Neural progenitor cell (in vitro differentiated cells): Measurements from ENCODE around the gene STXBP5. TPM values are rescaled to one million over a fixed set of nuclear protein-coding genes. Genes with fewer than 3 reads are reported as not detected.

Experiments
- DNase-seq: peaks from one replicate; pipeline ENCODE4 v3.0.0-alpha.2; 2016; ENCODE audit warnings: low spot score
- H2AFZ ChIP-seq: fragments of 200-600 bp; sonication (generic); replicated peaks from 2 replicates; pipeline ENCODE4 v1.6.1; 2016; ENCODE audit warnings: antibody characterized with exemption
- H3F3A ChIP-seq: fragments of 200-600 bp; sonication (generic); 2 replicates; pipeline ENCODE4 v1.6.1; 2016; ENCODE audit warnings: antibody characterized with exemption, low read depth
- H3K27ac ChIP-seq: fragments of 200-600 bp; sonication (generic); 2 replicates; pipeline ENCODE4 v1.5.1; 2016; ENCODE audit warnings: mild to moderate bottlenecking
- H3K27me3 ChIP-seq: fragments of 200-600 bp; sonication (generic); 2 replicates; pipeline ENCODE4 v1.6.1; 2016; ENCODE audit warnings: mild to moderate bottlenecking, moderate library complexity
- H3K36me3 ChIP-seq: fragments of 200-600 bp; sonication (generic); 2 replicates; pipeline ENCODE4 v1.5.1; 2016
- H3K4me1 ChIP-seq: fragments of 200-600 bp; sonication (generic); 2 replicates; pipeline ENCODE4 v1.6.1; 2016; ENCODE audit warnings: mixed run types
- H3K4me2 ChIP-seq: fragments of 200-600 bp; sonication (generic); 2 replicates; pipeline ENCODE4 v1.6.1; 2016
- H3K4me3 ChIP-seq: fragments of 200-600 bp; sonication (generic); 2 replicates; pipeline ENCODE4 v1.5.1; 2016
- H3K79me2 ChIP-seq: fragments of 200-600 bp; sonication (generic); 2 replicates; pipeline ENCODE4 v1.6.1; 2016; ENCODE audit warnings: low read depth
- H3K9ac ChIP-seq: fragments of 200-600 bp; sonication (generic); 2 replicates; pipeline ENCODE4 v1.6.1; 2016
- H3K9me3 ChIP-seq: fragments of 200-600 bp; sonication (generic); 2 replicates; pipeline ENCODE4 v1.5.1; 2016; ENCODE audit warnings: low read depth
- H4K20me1 ChIP-seq: fragments of 200-600 bp; sonication (generic); 2 replicates; pipeline ENCODE4 v1.6.1; 2016; ENCODE audit warnings: low read depth
- H3K27ac Mint-ChIP-seq: 3 replicates; pipeline ENCODE4 v1.8.0; 2021; ENCODE audit warnings: mixed read lengths
- H3K27me3 Mint-ChIP-seq: 2 replicates; pipeline ENCODE4 v1.8.0; 2022; ENCODE audit warnings: low read depth, mild to moderate bottlenecking, inconsistent platforms, moderate library complexity, mixed read lengths; ENCODE audit not compliant: insufficient read depth
- H3K36me3 Mint-ChIP-seq: 3 replicates; pipeline ENCODE4 v1.8.0; 2021; ENCODE audit warnings: mixed read lengths
- H3K4me1 Mint-ChIP-seq: 3 replicates; pipeline ENCODE4 v1.8.0; 2021; ENCODE audit warnings: mixed read lengths
- H3K4me3 Mint-ChIP-seq: 3 replicates; pipeline ENCODE4 v1.8.0; 2021; ENCODE audit warnings: mild to moderate bottlenecking, moderate library complexity, mixed read lengths
- H3K9me3 Mint-ChIP-seq: 3 replicates; pipeline ENCODE4 v1.8.0; 2020; ENCODE audit warnings: mixed read lengths
- EZH2 ChIP-seq: fragments of 200-600 bp; sonication (generic); IDR thresholded peaks from 2 replicates; pipeline ENCODE4 v1.6.1; 2017; ENCODE audit warnings: antibody characterized with exemption, mild to moderate bottlenecking, moderate library complexity
- EZH2phosphoT487 ChIP-seq: fragments of 200-600 bp; sonication (generic); IDR thresholded peaks from 2 replicates; pipeline ENCODE4 v1.6.1; 2017; ENCODE audit warnings: antibody characterized with exemption
- total RNA-seq: library from RNA; depleted of rRNA; stranded (reverse); fragments of >200 nt; gene quantifications from 2 replicates; pipeline ENCODE4 v1.2.3, GENCODE V29; 2015; ENCODE audit warnings: low replicate concordance
- TF ChIP-seq, protein P1 (sequence below): fragments of 200-600 bp; sonication (generic); IDR thresholded peaks from 2 replicates; pipeline ENCODE4 v1.5.1; 2017; ENCODE audit warnings: antibody characterized with exemption, mild to moderate bottlenecking

Gene STXBP5
- total RNA-seq, 1 donor from 2014 or later = 12.0 TPM

DNA sequence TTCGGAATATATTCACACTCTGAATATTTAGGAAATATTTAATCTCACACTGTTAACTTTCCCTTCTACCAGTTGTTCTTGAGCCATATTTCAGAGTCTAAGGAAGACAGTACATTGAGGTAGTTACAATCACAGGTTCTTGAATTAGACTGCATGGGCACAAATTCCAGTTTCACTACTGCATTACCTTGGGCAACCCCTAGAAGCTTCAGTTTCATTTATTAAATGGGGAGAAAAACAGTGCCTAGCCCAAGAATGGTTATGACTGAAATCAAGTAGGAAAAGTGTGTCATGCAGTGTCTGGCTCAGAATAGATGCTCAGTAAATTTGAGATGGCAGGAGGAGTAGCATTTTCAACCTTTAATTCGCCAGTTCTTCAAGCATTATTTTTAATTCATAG lies 179.8 kb downstream of the STXBP5 start:
- no peak overlapping the region for H3K4me2 ChIP-seq
- H3K4me3 ChIP-seq = no peak overlapping the region
- no peaks in the 10 kb centered on the region for H3K27me3 ChIP-seq
- H3F3A ChIP-seq = no peaks in the 10 kb centered on the region
- H4K20me1 ChIP-seq = no peaks in the 10 kb centered on the region
- TF ChIP-seq EZH2 = no peak
- TF ChIP-seq, protein P1, sequence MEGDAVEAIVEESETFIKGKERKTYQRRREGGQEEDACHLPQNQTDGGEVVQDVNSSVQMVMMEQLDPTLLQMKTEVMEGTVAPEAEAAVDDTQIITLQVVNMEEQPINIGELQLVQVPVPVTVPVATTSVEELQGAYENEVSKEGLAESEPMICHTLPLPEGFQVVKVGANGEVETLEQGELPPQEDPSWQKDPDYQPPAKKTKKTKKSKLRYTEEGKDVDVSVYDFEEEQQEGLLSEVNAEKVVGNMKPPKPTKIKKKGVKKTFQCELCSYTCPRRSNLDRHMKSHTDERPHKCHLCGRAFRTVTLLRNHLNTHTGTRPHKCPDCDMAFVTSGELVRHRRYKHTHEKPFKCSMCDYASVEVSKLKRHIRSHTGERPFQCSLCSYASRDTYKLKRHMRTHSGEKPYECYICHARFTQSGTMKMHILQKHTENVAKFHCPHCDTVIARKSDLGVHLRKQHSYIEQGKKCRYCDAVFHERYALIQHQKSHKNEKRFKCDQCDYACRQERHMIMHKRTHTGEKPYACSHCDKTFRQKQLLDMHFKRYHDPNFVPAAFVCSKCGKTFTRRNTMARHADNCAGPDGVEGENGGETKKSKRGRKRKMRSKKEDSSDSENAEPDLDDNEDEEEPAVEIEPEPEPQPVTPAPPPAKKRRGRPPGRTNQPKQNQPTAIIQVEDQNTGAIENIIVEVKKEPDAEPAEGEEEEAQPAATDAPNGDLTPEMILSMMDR = no peak
- TF ChIP-seq EZH2phosphoT487 = no peak
- no peak for DNase-seq
- Mint-ChIP-seq H3K4me1 (no peaks in the 10 kb centered on the region), H3K27ac (no peak overlapping the region), H3K36me3 (peaks cover 28% of the 10 kb centered on the region), H3K27me3 (no peaks in the 10 kb centered on the region), H3K9me3 (peaks cover 8% of the 10 kb centered on the region), H3K4me3 (no peak overlapping the region)
- H3K27ac ChIP-seq = no peak overlapping the region
- H3K9ac ChIP-seq = no peak overlapping the region
- H3K36me3 ChIP-seq = peaks cover 2% of the 10 kb centered on the region
- no peaks in the 10 kb centered on the region for H3K79me2 ChIP-seq
- H3K9me3 ChIP-seq = no peaks in the 10 kb centered on the region
- no peaks in the 10 kb centered on the region for H3K4me1 ChIP-seq
- no peak overlapping the region for H2AFZ ChIP-seq

DNA sequence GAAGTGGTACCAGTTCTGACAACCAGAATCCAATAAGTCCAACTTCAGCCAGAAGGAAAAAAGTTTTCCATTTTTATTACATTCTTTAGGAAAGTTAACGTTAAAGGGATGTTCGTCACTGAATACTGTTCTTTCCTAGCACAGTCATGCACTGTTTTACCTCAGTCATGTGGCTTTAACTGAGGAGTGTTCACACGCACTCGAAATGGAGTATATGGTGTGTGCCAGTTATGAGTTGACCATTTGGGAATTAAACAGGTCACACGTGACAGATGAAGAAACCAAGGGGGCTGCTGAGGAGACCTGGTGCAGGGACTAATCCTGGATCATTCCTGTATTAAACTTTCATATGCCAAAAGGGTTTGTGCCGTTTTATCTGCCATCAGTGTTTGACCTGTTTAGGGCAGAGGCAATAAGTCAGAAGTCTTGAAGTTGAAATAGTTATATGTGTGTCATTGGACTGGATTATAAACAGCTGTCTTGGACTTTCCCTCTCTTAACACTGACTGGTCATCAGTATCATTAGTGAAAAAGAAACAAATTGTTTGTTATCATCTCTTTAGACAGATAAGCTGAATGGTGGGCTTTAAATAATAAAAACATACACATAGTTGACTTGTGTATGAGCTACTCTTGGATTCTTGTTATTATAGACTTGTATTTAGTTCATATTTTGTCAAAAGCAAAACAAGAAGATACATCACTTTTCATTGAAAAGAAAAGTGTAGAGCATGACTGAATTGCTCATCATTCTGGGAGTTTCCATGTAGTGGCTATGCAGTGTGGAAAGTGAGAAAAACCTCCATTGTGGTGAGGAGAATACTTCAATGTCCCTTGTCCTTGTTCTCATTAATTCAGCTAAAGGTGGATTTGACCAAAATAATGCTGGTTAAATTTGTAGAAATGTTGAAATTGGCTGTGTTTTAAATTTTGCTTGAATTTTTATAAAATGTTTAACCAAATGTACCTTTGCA lies 180.8 kb downstream of the STXBP5 start:
- Histone ChIP-seq H3K4me1 (no peaks in the 10 kb centered on the region), H3K79me2 (no peaks in the 10 kb centered on the region), H3F3A (no peaks in the 10 kb centered on the region), H4K20me1 (no peaks in the 10 kb centered on the region), H3K36me3 (no peaks in the 10 kb centered on the region), H3K4me3 (no peak overlapping the region), H3K9me3 (no peaks in the 10 kb centered on the region), H3K27me3 (no peaks in the 10 kb centered on the region), H2AFZ (no peak overlapping the region), H3K9ac (no peak overlapping the region), H3K4me2 (no peak overlapping the region), H3K27ac (no peak overlapping the region)
- no peak overlapping the region for H3K4me3 Mint-ChIP-seq
- peaks cover 24% of the 10 kb centered on the region for H3K36me3 Mint-ChIP-seq
- peaks cover 6% of the 10 kb centered on the region for H3K9me3 Mint-ChIP-seq
- TF ChIP-seq EZH2phosphoT487 (no peak), EZH2 (no peak)
- TF ChIP-seq, protein P1 = no peak
- no peaks in the 10 kb centered on the region for H3K4me1 Mint-ChIP-seq
- H3K27ac Mint-ChIP-seq = no peak overlapping the region
- H3K27me3 Mint-ChIP-seq = no peaks in the 10 kb centered on the region
- DNase-seq = no peak

DNA sequence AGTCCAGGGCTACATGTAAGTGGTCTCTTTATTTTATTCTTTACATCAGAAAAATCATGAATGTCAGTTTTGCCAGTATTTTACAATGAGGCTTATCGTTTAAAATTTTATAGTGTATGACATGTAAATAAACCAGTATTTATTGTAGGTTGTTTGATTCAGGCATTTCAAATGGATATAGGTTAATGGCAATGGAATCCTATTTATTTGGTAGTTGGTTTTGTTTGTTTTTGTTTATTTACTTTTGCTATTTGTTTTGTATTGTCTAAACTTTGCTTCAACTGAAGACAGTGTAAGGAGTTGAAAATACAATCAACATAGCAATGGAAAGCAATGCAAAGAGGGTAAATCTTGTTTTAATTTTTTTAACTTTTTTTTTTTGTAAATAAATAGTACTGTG lies 185.2 kb downstream of the STXBP5 start:
- no peak overlapping the region for H3K9ac ChIP-seq
- H3K9me3 Mint-ChIP-seq = no peaks in the 10 kb centered on the region
- H3K79me2 ChIP-seq = no peaks in the 10 kb centered on the region
- no peak for DNase-seq
- no peak overlapping the region for H3K27ac ChIP-seq
- H3K36me3 ChIP-seq = no peaks in the 10 kb centered on the region
- H3K27me3 ChIP-seq = no peaks in the 10 kb centered on the region
- H3K27me3 Mint-ChIP-seq = no peaks in the 10 kb centered on the region
- no peaks in the 10 kb centered on the region for H4K20me1 ChIP-seq
- H3K4me2 ChIP-seq = no peak overlapping the region
- peaks cover 2% of the 10 kb centered on the region for H3K36me3 Mint-ChIP-seq
- no peaks in the 10 kb centered on the region for H3K4me1 ChIP-seq
- H3K9me3 ChIP-seq = no peaks in the 10 kb centered on the region
- no peak overlapping the region for H2AFZ ChIP-seq
- no peak overlapping the region for H3K4me3 Mint-ChIP-seq
- H3K4me1 Mint-ChIP-seq = peaks cover 9% of the 10 kb centered on the region
- H3F3A ChIP-seq = no peaks in the 10 kb centered on the region
- H3K27ac Mint-ChIP-seq = no peak overlapping the region
- no peak overlapping the region for H3K4me3 ChIP-seq
- TF ChIP-seq EZH2 (no peak), EZH2phosphoT487 (no peak)
- TF ChIP-seq, protein P1 = no peak
